Dermis microvascular lymphatic vessel endothelial cell (primary cell): ENCODE results near the gene ZDHHC18. TPM values are rescaled to one million over a fixed set of nuclear protein-coding genes. Genes with fewer than 3 reads are reported as not detected.
"Not testable (repeated sequence)": the region's sequence is repeated elsewhere in the genome, so short reads cannot be mapped to it uniquely, and the experiment has no call there.

Experiments used
- DNase-seq, 2 donors: peaks; one replicate each; pipeline versions ENCODE4 v3.0.0 to v3.0.0-alpha.2; 2010; ENCODE audit warnings: low read depth in 2 of 2
- total RNA-seq: library from RNA; depleted of rRNA; stranded (reverse); fragments of >200 nt; gene quantifications from 2 replicates; pipeline ENCODE4 v1.2.1, GENCODE V29; 2014

Gene ZDHHC18
- total RNA-seq, 1 donor from 2014 or later, result 3.6 TPM

GRCh38 chr1:26857473-26858060, 31.1 kb downstream of the ZDHHC18 start:
- DNase-seq, result no peak

GRCh38 chr1:26858160-26858559, 31.7 kb downstream of the ZDHHC18 start:
- no peak for DNase-seq

- DNase-seq, result no peak
Observed at GRCh38 chr1:26858891-26859640, 32.6 kb downstream of the ZDHHC18 start.

- DNase-seq, result no peak
Observed at GRCh38 chr1:26861286-26861701, 34.8 kb downstream of the ZDHHC18 start.

- DNase-seq, result no peak
Observed at GRCh38 chr1:26861889-26862378, 35.4 kb downstream of the ZDHHC18 start.

GRCh38 chr1:26862781-26863684, 36.5 kb downstream of the ZDHHC18 start, which contains the start of gene SFN:
Gene SFN, plus strand, starts transcription at chr1:26863149. Its CDS starts 64 bp downstream, at chr1:26863213.
- peak in 1 of 2 donors; percentile 29 for DNase-seq

- DNase-seq, result no peak
Observed at GRCh38 chr1:26863685-26864077, 37.2 kb downstream of the ZDHHC18 start.

- peak; percentile 88 to 98 for DNase-seq
Observed at GRCh38 chr1:26864610-26865480, 38.4 kb downstream of the ZDHHC18 start.

- DNase-seq, result not testable (repeated sequence)
Observed at GRCh38 chr1:26873097-26873496, 46.6 kb downstream of the ZDHHC18 start.

- DNase-seq, result no peak
Observed at GRCh38 chr1:26874896-26875295, 48.4 kb downstream of the ZDHHC18 start.

- no peak for DNase-seq
Observed at GRCh38 chr1:26877326-26877725, 50.8 kb downstream of the ZDHHC18 start.

GRCh38 chr1:26879793-26880192, 53.3 kb downstream of the ZDHHC18 start:
- DNase-seq, result no peak

GRCh38 chr1:26881611-26882010, 55.1 kb downstream of the ZDHHC18 start:
- DNase-seq, result not testable (repeated sequence)

GRCh38 chr1:26882696-26883463, 56.4 kb downstream of the ZDHHC18 start:
- DNase-seq, result no peak

- peak in 1 of 2 donors; percentile 46 for DNase-seq
Observed at GRCh38 chr1:26887125-26887524, 60.6 kb downstream of the ZDHHC18 start.

- no peak for DNase-seq
Observed at GRCh38 chr1:26888231-26888630, 61.7 kb downstream of the ZDHHC18 start.

- DNase-seq, result peak; percentile 65 to 86
Observed at GRCh38 chr1:26889551-26890466, 63.3 kb downstream of the ZDHHC18 start, which contains the start of gene GPN2. Gene GPN2, minus strand, starts transcription at chr1:26890283. Its CDS starts 187 bp downstream, at chr1:26890096.

GRCh38 chr1:26890467-26890796, 63.9 kb downstream of the ZDHHC18 start:
- DNase-seq, result no peak

- DNase-seq, result no peak
Observed at GRCh38 chr1:26894263-26894662, 67.8 kb downstream of the ZDHHC18 start.
